Progenitor cell of endocrine pancreas (in vitro differentiated cells): ENCODE measurements around the gene YY1. TPM values are rescaled to one million over a fixed set of nuclear protein-coding genes. Genes with fewer than 3 reads are reported as not detected.

Experiments used
- DNase-seq: peaks from one replicate; pipeline ENCODE4 v3.0.0; 2021; ENCODE audit warnings: low spot score; ENCODE audit not compliant: unreplicated experiment
- H3K27ac Mint-ChIP-seq: 2 replicates; pipeline ENCODE4 v1.8.0; 2021; ENCODE audit warnings: mild to moderate bottlenecking, moderate library complexity, mixed read lengths
- H3K27me3 Mint-ChIP-seq: 2 replicates; pipeline ENCODE4 v1.8.0; 2021; ENCODE audit warnings: mixed read lengths
- H3K36me3 Mint-ChIP-seq: 2 replicates; pipeline ENCODE4 v1.8.0; 2022; ENCODE audit warnings: mixed read lengths; ENCODE audit not compliant: insufficient read depth
- H3K4me1 Mint-ChIP-seq: 2 replicates; pipeline ENCODE4 v1.8.0; 2021; ENCODE audit warnings: low read depth, mixed read lengths
- H3K4me3 Mint-ChIP-seq: 2 replicates; pipeline ENCODE4 v1.8.0; 2021; ENCODE audit warnings: low read depth, mild to moderate bottlenecking, moderate library complexity, mixed read lengths
- H3K9me3 Mint-ChIP-seq: 2 replicates; pipeline ENCODE4 v1.8.0; 2021; ENCODE audit warnings: low read depth, mixed read lengths
- total RNA-seq: library from RNA; stranded (reverse); gene quantifications from 2 replicates; pipeline ENCODE4 v1.2.1, GENCODE V29; 2021
- TF ChIP-seq, protein P1 (sequence below): fragments of 200-600 bp; sonication (generic); IDR thresholded peaks from one replicate; pipeline ENCODE4 v1.5.0; 2021; ENCODE audit warnings: antibody characterized with exemption, mild to moderate bottlenecking; ENCODE audit not compliant: unreplicated experiment

The YY1 gene
- total RNA-seq, 1 donor from 2014 or later: 90.2 TPM

DNA sequence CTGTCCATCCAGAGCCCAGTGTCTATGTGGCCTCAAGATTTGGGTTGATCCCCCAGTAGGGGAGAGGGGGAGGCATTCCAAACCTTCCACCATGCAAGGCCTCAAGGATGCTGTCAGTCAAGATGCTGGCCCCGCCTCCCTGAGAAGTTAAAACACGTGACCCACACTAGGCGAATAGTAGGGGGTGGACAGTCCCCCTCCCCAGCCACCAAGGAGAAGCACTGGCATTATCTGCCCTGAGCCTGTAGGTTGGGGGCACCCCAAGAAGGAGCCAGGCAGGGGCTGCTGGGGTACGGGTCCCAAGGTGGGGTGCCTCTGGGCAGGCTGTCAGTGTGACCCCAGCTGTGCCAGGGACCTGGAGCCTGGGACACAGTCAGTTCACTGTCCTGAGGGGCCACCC lies 65.0 kb downstream of the YY1 start:
- no peak for DNase-seq
- peaks cover 6% of the 10 kb centered on the region for H3K36me3 Mint-ChIP-seq
- no peak overlapping the region for H3K27ac Mint-ChIP-seq
- H3K4me1 Mint-ChIP-seq: peaks cover 24% of the 10 kb centered on the region
- TF ChIP-seq, protein P1, sequence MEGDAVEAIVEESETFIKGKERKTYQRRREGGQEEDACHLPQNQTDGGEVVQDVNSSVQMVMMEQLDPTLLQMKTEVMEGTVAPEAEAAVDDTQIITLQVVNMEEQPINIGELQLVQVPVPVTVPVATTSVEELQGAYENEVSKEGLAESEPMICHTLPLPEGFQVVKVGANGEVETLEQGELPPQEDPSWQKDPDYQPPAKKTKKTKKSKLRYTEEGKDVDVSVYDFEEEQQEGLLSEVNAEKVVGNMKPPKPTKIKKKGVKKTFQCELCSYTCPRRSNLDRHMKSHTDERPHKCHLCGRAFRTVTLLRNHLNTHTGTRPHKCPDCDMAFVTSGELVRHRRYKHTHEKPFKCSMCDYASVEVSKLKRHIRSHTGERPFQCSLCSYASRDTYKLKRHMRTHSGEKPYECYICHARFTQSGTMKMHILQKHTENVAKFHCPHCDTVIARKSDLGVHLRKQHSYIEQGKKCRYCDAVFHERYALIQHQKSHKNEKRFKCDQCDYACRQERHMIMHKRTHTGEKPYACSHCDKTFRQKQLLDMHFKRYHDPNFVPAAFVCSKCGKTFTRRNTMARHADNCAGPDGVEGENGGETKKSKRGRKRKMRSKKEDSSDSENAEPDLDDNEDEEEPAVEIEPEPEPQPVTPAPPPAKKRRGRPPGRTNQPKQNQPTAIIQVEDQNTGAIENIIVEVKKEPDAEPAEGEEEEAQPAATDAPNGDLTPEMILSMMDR: no peak
- peak overlapping the region; percentile 86 for H3K4me3 Mint-ChIP-seq
- H3K9me3 Mint-ChIP-seq: no peaks in the 10 kb centered on the region
- no peaks in the 10 kb centered on the region for H3K27me3 Mint-ChIP-seq

GRCh38 chr14:100304825-100305323 lies 65.9 kb downstream of the YY1 start:
- H3K36me3 Mint-ChIP-seq: peaks cover 6% of the 10 kb centered on the region
- peak overlapping the region; percentile 96 for H3K27ac Mint-ChIP-seq
- H3K4me1 Mint-ChIP-seq: peaks cover 24% of the 10 kb centered on the region
- H3K27me3 Mint-ChIP-seq: no peaks in the 10 kb centered on the region
- TF ChIP-seq, protein P1: no peak
- H3K4me3 Mint-ChIP-seq: peak overlapping the region; percentile 86
- peak; percentile 34 for DNase-seq
- H3K9me3 Mint-ChIP-seq: no peaks in the 10 kb centered on the region

- H3K27me3 Mint-ChIP-seq: no peaks in the 10 kb centered on the region
- H3K9me3 Mint-ChIP-seq: no peaks in the 10 kb centered on the region
- H3K27ac Mint-ChIP-seq: peak overlapping the region; percentile 96
- TF ChIP-seq, protein P1: no peak
- H3K4me3 Mint-ChIP-seq: peak overlapping the region; percentile 86
- H3K4me1 Mint-ChIP-seq: peaks cover 24% of the 10 kb centered on the region
- peaks cover 6% of the 10 kb centered on the region for H3K36me3 Mint-ChIP-seq
- peak; percentile 23 for DNase-seq
Observed at GRCh38 chr14:100305324-100306100, 66.6 kb downstream of the YY1 start.

GRCh38 chr14:100306101-100306997 lies 67.4 kb downstream of the YY1 start, which contains the start of gene SLC25A29:
Gene SLC25A29, minus strand, starts transcription at chr14:100306444. Its CDS starts 212 bp downstream, at chr14:100306232.
- peak within 1 kb of the TSS; percentile 91 for H3K4me3 Mint-ChIP-seq
- H3K4me1 Mint-ChIP-seq: peaks cover 24% of the 10 kb centered on the region
- peak within 1 kb of the TSS; percentile 96 for H3K27ac Mint-ChIP-seq
- TF ChIP-seq, protein P1: no peak
- no peaks in the 10 kb centered on the region for H3K27me3 Mint-ChIP-seq
- DNase-seq: peak; percentile 85
- H3K9me3 Mint-ChIP-seq: no peaks in the 10 kb centered on the region
- peaks cover 6% of the 10 kb centered on the region for H3K36me3 Mint-ChIP-seq
